WTC11 (cell line): ENCODE data around the gene MSANTD4.

Source experiments
- ATF3 ChIP-seq: sonication (generic); formaldehyde crosslinking; conservative IDR thresholded peaks from 2 replicates; pipeline ENCODE4 v1.8.1; 2022; ENCODE audit warnings: mild to moderate bottlenecking, missing genetic modification reagents
- CTCF ChIP-seq: fragments of 200-600 bp; IDR thresholded peaks from 2 replicates; pipeline ENCODE4 v1.8.0; 2022; ENCODE audit warnings: antibody characterized with exemption
- ELF4 ChIP-seq: sonication (generic); formaldehyde crosslinking; IDR thresholded peaks from 2 replicates; pipeline ENCODE4 v1.8.1; 2022; ENCODE audit warnings: low read depth, mild to moderate bottlenecking, moderate library complexity, missing genetic modification reagents
- NR2C2 ChIP-seq: sonication (generic); formaldehyde crosslinking; IDR thresholded peaks from 2 replicates; pipeline ENCODE4 v1.8.0; 2022; ENCODE audit warnings: mild to moderate bottlenecking, missing genetic modification reagents
- NR3C1 ChIP-seq: sonication (generic); formaldehyde crosslinking; conservative IDR thresholded peaks from 2 replicates; pipeline ENCODE4 v1.8.1; 2023; ENCODE audit warnings: low read depth, mild to moderate bottlenecking, missing genetic modification reagents
- USF1 ChIP-seq: sonication (generic); formaldehyde crosslinking; IDR thresholded peaks from 2 replicates; pipeline ENCODE4 v1.8.0; 2022; ENCODE audit warnings: mild to moderate bottlenecking, missing genetic modification reagents
- TF ChIP-seq, protein P1 (sequence below): sonication (generic); formaldehyde crosslinking; IDR thresholded peaks from 2 replicates; pipeline ENCODE4 v1.8.0; 2022; ENCODE audit warnings: mild to moderate bottlenecking, missing genetic modification reagents
- TF ChIP-seq, protein P2 (sequence below): sonication (generic); formaldehyde crosslinking; IDR thresholded peaks from 2 replicates; pipeline ENCODE4 v1.8.1; 2023; ENCODE audit warnings: mild to moderate bottlenecking, missing genetic modification reagents
- TF ChIP-seq, protein P3 (sequence below): sonication (generic); formaldehyde crosslinking; IDR thresholded peaks from 2 replicates; pipeline ENCODE4 v1.8.1; 2023; ENCODE audit warnings: mild to moderate bottlenecking, missing genetic modification reagents, moderate library complexity
- TF ChIP-seq, protein P4 (sequence below): fragments of 250-450 bp; sonication (Bioruptor Pico); IDR thresholded peaks from 2 replicates; pipeline ENCODE4 v1.8.0; 2021; ENCODE audit warnings: mild to moderate bottlenecking

GRCh38 chr11:106012744-106013143, 9.3 kb downstream of the MSANTD4 start:
- no peak for TF ChIP-seq NR2C2 (CRISPR knock-in tag)
- no peak for TF ChIP-seq ATF3 (CRISPR knock-in tag)
- TF ChIP-seq USF1: no peak
- TF ChIP-seq, protein P1, sequence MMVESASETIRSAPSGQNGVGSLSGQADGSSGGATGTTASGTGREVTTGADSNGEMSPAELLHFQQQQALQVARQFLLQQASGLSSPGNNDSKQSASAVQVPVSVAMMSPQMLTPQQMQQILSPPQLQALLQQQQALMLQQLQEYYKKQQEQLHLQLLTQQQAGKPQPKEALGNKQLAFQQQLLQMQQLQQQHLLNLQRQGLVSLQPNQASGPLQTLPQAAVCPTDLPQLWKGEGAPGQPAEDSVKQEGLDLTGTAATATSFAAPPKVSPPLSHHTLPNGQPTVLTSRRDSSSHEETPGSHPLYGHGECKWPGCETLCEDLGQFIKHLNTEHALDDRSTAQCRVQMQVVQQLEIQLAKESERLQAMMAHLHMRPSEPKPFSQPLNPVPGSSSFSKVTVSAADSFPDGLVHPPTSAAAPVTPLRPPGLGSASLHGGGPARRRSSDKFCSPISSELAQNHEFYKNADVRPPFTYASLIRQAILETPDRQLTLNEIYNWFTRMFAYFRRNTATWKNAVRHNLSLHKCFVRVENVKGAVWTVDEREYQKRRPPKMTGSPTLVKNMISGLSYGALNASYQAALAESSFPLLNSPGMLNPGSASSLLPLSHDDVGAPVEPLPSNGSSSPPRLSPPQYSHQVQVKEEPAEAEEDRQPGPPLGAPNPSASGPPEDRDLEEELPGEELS (CRISPR knock-in tag): no peak
- TF ChIP-seq, protein P2, sequence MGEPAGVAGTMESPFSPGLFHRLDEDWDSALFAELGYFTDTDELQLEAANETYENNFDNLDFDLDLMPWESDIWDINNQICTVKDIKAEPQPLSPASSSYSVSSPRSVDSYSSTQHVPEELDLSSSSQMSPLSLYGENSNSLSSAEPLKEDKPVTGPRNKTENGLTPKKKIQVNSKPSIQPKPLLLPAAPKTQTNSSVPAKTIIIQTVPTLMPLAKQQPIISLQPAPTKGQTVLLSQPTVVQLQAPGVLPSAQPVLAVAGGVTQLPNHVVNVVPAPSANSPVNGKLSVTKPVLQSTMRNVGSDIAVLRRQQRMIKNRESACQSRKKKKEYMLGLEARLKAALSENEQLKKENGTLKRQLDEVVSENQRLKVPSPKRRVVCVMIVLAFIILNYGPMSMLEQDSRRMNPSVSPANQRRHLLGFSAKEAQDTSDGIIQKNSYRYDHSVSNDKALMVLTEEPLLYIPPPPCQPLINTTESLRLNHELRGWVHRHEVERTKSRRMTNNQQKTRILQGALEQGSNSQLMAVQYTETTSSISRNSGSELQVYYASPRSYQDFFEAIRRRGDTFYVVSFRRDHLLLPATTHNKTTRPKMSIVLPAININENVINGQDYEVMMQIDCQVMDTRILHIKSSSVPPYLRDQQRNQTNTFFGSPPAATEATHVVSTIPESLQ (CRISPR knock-in tag): no peak
- TF ChIP-seq CTCF: no peak
- no peak for TF ChIP-seq ELF4 (CRISPR knock-in tag)
- TF ChIP-seq, protein P3, sequence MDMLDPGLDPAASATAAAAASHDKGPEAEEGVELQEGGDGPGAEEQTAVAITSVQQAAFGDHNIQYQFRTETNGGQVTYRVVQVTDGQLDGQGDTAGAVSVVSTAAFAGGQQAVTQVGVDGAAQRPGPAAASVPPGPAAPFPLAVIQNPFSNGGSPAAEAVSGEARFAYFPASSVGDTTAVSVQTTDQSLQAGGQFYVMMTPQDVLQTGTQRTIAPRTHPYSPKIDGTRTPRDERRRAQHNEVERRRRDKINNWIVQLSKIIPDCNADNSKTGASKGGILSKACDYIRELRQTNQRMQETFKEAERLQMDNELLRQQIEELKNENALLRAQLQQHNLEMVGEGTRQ (CRISPR knock-in tag): no peak
- TF ChIP-seq NR3C1 (CRISPR knock-in tag): no peak
- TF ChIP-seq, protein P4, sequence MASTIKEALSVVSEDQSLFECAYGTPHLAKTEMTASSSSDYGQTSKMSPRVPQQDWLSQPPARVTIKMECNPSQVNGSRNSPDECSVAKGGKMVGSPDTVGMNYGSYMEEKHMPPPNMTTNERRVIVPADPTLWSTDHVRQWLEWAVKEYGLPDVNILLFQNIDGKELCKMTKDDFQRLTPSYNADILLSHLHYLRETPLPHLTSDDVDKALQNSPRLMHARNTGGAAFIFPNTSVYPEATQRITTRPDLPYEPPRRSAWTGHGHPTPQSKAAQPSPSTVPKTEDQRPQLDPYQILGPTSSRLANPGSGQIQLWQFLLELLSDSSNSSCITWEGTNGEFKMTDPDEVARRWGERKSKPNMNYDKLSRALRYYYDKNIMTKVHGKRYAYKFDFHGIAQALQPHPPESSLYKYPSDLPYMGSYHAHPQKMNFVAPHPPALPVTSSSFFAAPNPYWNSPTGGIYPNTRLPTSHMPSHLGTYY (CRISPR knock-in tag): no peak
